ENCODE measurements around the gene RLN1. TPM values are rescaled to one million over a fixed set of nuclear protein-coding genes. Genes with fewer than 3 reads are reported as not detected.

RLN1 gene
- polyA plus RNA-seq, 1 donor (not counting 4 experiments of a cell fraction or from before 2014, with no cell fraction given): 0.10 TPM

DNA sequence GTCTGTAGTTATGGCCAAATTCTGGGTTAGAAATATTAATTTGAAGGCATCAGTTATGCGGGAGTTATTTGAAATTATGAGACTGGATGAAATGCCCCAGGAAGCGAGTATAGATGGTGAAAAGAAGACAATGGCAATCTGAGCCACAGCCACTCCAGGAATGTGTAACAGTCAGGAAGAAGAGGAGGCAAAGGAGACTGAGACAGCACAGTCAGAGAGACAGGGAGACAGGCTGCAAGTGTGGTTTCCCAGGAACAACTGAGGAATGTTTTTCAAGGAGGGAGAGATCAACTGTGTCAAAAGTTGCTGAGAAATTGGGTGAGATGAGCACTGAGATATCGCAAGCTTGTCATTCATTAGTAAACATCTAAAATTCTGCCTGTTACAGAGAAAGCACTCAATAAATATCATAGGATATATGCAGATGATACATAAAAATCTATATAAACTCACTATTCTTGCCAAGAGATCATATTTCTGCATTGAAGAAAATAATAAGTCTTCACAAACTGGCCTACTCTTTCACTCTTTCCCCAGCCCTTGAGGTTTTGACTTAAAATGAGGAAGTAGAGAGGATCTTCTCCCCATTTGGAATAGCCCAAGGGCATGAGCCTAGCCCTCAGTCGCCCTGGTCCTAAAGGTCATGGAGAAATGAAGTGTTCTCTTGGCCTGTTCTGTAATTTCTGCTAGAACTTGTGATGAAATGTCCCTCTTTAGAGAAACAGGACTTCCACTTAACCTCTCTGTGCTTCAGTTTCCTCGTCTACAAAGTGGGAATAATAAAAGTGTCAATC, 48.5 kb upstream of the RLN1 start:
- Histone ChIP-seq H3K9ac (ENCODE audit: control insufficient read depth, extremely low read depth, insufficient read depth, low read length) (no peak overlapping the region), H4K20me1 (ENCODE audit: control insufficient read depth, extremely low read depth, insufficient read depth, low read length) (no peaks in the 10 kb centered on the region), H3K27me3 (ENCODE audit: control insufficient read depth, extremely low read depth, insufficient read depth, low read length) (no peaks in the 10 kb centered on the region), H3K4me2 (ENCODE audit: control insufficient read depth, extremely low read depth, insufficient read depth, low read depth, low read length) (no peak overlapping the region), H3K27ac (ENCODE audit: control insufficient read depth, insufficient read depth, low read length) (no peak overlapping the region), H3K4me3 (ENCODE audit: control insufficient read depth in 2 of 3, extremely low read depth in 1 of 3, insufficient read depth in 2 of 3, low read depth in 1 of 3, low read length in 3 of 3) (no peak overlapping the region), H3K79me2 (ENCODE audit: control insufficient read depth, insufficient read depth, low read length) (no peaks in the 10 kb centered on the region), H3K9me3 (ENCODE audit: control insufficient read depth, low read depth, low read length) (no peaks in the 10 kb centered on the region), H3K4me1 (ENCODE audit: control insufficient read depth, extremely low read depth, insufficient read depth, low read length) (peaks cover 21% of the 10 kb centered on the region), H3K9me1 (ENCODE audit: control insufficient read depth, extremely low read depth, insufficient read depth, low read length) (no peaks in the 10 kb centered on the region), H3K36me3 (ENCODE audit: control insufficient read depth in 2 of 2, extremely low read depth in 1 of 2, insufficient read depth in 2 of 2, low read length in 2 of 2) (no peaks in the 10 kb centered on the region), H2AFZ (ENCODE audit: control insufficient read depth, low read length) (no peak overlapping the region)
- DNase-seq (ENCODE audit: low read depth, low spot score): no peak
- no peak for TF ChIP-seq EZH2 (IDR thresholded peaks at IDR 0.05; ENCODE audit: low read length)
- TF ChIP-seq, protein P1, sequence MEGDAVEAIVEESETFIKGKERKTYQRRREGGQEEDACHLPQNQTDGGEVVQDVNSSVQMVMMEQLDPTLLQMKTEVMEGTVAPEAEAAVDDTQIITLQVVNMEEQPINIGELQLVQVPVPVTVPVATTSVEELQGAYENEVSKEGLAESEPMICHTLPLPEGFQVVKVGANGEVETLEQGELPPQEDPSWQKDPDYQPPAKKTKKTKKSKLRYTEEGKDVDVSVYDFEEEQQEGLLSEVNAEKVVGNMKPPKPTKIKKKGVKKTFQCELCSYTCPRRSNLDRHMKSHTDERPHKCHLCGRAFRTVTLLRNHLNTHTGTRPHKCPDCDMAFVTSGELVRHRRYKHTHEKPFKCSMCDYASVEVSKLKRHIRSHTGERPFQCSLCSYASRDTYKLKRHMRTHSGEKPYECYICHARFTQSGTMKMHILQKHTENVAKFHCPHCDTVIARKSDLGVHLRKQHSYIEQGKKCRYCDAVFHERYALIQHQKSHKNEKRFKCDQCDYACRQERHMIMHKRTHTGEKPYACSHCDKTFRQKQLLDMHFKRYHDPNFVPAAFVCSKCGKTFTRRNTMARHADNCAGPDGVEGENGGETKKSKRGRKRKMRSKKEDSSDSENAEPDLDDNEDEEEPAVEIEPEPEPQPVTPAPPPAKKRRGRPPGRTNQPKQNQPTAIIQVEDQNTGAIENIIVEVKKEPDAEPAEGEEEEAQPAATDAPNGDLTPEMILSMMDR (optimal IDR thresholded peaks at IDR 0.05 in 1 of 3, IDR thresholded peaks at IDR 0.05 in 1 of 3, conservative IDR thresholded peaks at IDR 0.05 in 1 of 3; ENCODE audit: extremely low read depth in 1 of 3, insufficient read depth in 2 of 3, low read length in 3 of 3): no peak
- FAIRE-seq: peak; percentile 71
- dilution Hi-C loops (cut with MboI; ENCODE audit: extremely low pct_ligation_motif_present, low sequenced_read_pairs): no loop called here

DNA sequence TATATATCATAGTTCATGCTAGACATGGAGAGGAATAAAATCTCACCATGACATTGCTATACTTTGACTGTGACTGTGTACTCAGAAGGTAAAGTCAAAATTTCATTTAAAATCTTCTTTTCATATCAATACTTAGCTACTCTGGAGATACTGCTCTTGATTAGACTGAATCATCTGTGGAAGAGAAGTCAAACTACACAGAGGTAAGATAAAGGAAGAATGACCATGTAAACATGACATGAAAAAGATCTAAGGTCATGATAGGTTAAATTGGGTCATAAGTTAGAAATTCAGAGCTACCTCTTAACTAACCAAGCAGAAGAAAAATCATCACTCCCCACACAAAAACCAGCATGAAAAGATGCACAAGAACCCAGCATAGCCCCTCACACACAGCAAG, 44.8 kb upstream of the RLN1 start:
- no peak for FAIRE-seq

More for the DNA sequence above, 44.8 kb upstream of the RLN1 start:
- dilution Hi-C loops (cut with MboI; ENCODE audit: extremely low pct_ligation_motif_present, low sequenced_read_pairs): no loop called here
- no peaks in the 10 kb centered on the region for H4K20me1 ChIP-seq (ENCODE audit: control insufficient read depth, extremely low read depth, insufficient read depth, low read length)
- H3K9me3 ChIP-seq (ENCODE audit: control insufficient read depth, low read depth, low read length): no peaks in the 10 kb centered on the region
- no peaks in the 10 kb centered on the region for H3K9me1 ChIP-seq (ENCODE audit: control insufficient read depth, extremely low read depth, insufficient read depth, low read length)
- DNase-seq (ENCODE audit: low read depth, low spot score): no peak
- H3K4me1 ChIP-seq (ENCODE audit: control insufficient read depth, extremely low read depth, insufficient read depth, low read length): peaks cover 16% of the 10 kb centered on the region
- H3K27ac ChIP-seq (ENCODE audit: control insufficient read depth, insufficient read depth, low read length): no peak overlapping the region
- H3K4me2 ChIP-seq (ENCODE audit: control insufficient read depth, extremely low read depth, insufficient read depth, low read depth, low read length): no peak overlapping the region
- no peaks in the 10 kb centered on the region for H3K36me3 ChIP-seq (ENCODE audit: control insufficient read depth in 2 of 2, extremely low read depth in 1 of 2, insufficient read depth in 2 of 2, low read length in 2 of 2)
- no peak overlapping the region for H3K9ac ChIP-seq (ENCODE audit: control insufficient read depth, extremely low read depth, insufficient read depth, low read length)
- TF ChIP-seq, protein P1 (optimal IDR thresholded peaks at IDR 0.05 in 1 of 3, IDR thresholded peaks at IDR 0.05 in 1 of 3, conservative IDR thresholded peaks at IDR 0.05 in 1 of 3; ENCODE audit: extremely low read depth in 1 of 3, insufficient read depth in 2 of 3, low read length in 3 of 3): no peak
- no peak for TF ChIP-seq EZH2 (IDR thresholded peaks at IDR 0.05; ENCODE audit: low read length)
- H2AFZ ChIP-seq (ENCODE audit: control insufficient read depth, low read length): no peak overlapping the region
- H3K4me3 ChIP-seq (ENCODE audit: control insufficient read depth in 2 of 3, extremely low read depth in 1 of 3, insufficient read depth in 2 of 3, low read depth in 1 of 3, low read length in 3 of 3): no peak overlapping the region
- no peaks in the 10 kb centered on the region for H3K79me2 ChIP-seq (ENCODE audit: control insufficient read depth, insufficient read depth, low read length)
- H3K27me3 ChIP-seq (ENCODE audit: control insufficient read depth, extremely low read depth, insufficient read depth, low read length): no peaks in the 10 kb centered on the region

Measured in keratinocyte (primary cell).